ENCODE data around the gene SIDT1. TPM values are rescaled to one million over a fixed set of nuclear protein-coding genes. Genes with fewer than 3 reads are reported as not detected.

The SIDT1 gene
- total and polyA plus RNA-seq, 3 donors from 2014 or later: 5.0 to 8.6 (median 5.9) TPM

DNA sequence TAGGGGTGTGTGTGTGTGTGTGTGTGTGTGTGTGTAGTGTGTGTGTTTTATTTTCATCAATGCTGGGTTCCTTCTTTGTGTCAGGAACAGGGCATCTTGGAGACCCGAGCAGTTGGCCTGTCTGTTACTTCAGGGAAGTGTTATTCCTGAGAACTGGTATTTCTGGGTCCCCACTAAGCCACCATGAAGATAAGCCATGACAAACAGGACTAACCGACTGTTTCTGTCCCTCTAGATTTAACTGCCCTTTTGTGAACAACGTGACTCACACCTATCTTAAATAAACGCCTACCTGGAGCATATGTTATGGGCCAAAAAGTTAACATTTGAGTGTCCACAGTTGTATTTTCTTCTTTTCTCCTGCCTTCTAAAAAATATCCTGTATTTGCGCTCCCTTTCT is 19.5 kb downstream of the SIDT1 start:
- no peaks in the 10 kb centered on the region for H3K9me3 ChIP-seq
- intact Hi-C loops (cut with DNase I; ENCODE audit: low total_unique reads): no loop called here
- WGBS, 2 donors: 57 to 75% methylated on average over 5 of the region's 5 CpGs
- H3K36me3 ChIP-seq (ENCODE audit: low read depth, missing control alignments): no peaks in the 10 kb centered on the region
- H3K27me3 ChIP-seq: no peaks in the 10 kb centered on the region
- DNase-seq: no peak
- H3K4me1 ChIP-seq: no peaks in the 10 kb centered on the region
- TF ChIP-seq, protein P1, sequence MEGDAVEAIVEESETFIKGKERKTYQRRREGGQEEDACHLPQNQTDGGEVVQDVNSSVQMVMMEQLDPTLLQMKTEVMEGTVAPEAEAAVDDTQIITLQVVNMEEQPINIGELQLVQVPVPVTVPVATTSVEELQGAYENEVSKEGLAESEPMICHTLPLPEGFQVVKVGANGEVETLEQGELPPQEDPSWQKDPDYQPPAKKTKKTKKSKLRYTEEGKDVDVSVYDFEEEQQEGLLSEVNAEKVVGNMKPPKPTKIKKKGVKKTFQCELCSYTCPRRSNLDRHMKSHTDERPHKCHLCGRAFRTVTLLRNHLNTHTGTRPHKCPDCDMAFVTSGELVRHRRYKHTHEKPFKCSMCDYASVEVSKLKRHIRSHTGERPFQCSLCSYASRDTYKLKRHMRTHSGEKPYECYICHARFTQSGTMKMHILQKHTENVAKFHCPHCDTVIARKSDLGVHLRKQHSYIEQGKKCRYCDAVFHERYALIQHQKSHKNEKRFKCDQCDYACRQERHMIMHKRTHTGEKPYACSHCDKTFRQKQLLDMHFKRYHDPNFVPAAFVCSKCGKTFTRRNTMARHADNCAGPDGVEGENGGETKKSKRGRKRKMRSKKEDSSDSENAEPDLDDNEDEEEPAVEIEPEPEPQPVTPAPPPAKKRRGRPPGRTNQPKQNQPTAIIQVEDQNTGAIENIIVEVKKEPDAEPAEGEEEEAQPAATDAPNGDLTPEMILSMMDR (IDR thresholded peaks at IDR 0.05): no peak
- no peak for TF ChIP-seq POLR2A (IDR thresholded peaks at IDR 0.05)
- no peak overlapping the region for H3K4me3 ChIP-seq
- no peak overlapping the region for H3K27ac ChIP-seq

DNA sequence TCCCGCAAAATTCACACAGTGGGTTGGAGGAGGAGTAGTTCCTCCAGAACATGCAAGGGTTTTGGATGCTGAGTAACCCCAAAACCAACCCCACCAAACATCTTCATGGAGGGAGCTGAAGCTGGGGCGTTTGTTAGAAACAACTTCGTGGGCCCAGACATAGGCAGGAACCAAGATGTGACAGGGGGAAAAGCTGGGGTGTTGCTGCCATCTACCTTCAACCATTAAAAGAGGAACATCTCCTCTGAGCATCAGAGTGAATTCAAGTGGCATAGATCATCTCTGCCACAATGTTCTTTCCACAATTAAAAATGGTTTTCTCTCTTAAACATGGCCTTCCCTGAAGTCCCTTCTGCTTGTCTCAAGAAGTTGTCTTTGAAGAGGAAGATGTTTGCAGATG is 20.5 kb downstream of the SIDT1 start:
- intact Hi-C loops (cut with DNase I; ENCODE audit: low total_unique reads): no loop called here
- DNase-seq: no peak
- Histone ChIP-seq H3K36me3 (ENCODE audit: low read depth, missing control alignments) (no peaks in the 10 kb centered on the region), H3K9me3 (no peaks in the 10 kb centered on the region), H3K4me1 (no peaks in the 10 kb centered on the region), H3K27ac (no peak overlapping the region), H3K27me3 (no peaks in the 10 kb centered on the region), H3K4me3 (no peak overlapping the region)
- no peak for TF ChIP-seq POLR2A (IDR thresholded peaks at IDR 0.05)
- 77 to 86% methylated on average over 3 of the region's 3 CpGs for WGBS, 2 donors

DNA sequence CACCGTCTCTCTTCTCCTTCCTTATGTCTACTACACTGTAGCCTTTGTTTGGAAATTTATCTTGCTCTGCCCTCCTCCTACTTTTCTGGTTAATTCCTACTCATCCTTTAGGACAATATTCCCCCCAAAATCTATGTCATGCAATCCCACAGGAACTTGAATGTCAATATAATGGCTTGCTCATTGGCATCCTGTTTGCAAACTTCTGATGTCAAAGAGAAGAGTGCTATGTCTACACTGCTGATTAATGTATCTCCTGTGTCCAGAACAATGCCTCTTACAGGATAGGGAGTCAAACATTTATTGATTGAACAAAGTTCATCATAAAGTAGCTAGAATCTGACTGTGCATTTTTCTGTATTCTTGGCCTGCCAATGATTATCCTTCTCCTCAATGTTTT is 22.8 kb downstream of the SIDT1 start:
- 76 to 83% methylated on average over 1 of the region's 1 CpG for WGBS, 2 donors
- no peak overlapping the region for H3K4me3 ChIP-seq
- TF ChIP-seq, protein P1 (IDR thresholded peaks at IDR 0.05): no peak
- TF ChIP-seq POLR2A (IDR thresholded peaks at IDR 0.05): no peak
- no peak for DNase-seq
- intact Hi-C loops (cut with DNase I; ENCODE audit: low total_unique reads): no loop called here
- H3K9me3 ChIP-seq: no peaks in the 10 kb centered on the region
- H3K4me1 ChIP-seq: no peaks in the 10 kb centered on the region
- H3K27ac ChIP-seq: no peak overlapping the region
- H3K27me3 ChIP-seq: no peaks in the 10 kb centered on the region
- H3K36me3 ChIP-seq (ENCODE audit: low read depth, missing control alignments): no peaks in the 10 kb centered on the region

DNA sequence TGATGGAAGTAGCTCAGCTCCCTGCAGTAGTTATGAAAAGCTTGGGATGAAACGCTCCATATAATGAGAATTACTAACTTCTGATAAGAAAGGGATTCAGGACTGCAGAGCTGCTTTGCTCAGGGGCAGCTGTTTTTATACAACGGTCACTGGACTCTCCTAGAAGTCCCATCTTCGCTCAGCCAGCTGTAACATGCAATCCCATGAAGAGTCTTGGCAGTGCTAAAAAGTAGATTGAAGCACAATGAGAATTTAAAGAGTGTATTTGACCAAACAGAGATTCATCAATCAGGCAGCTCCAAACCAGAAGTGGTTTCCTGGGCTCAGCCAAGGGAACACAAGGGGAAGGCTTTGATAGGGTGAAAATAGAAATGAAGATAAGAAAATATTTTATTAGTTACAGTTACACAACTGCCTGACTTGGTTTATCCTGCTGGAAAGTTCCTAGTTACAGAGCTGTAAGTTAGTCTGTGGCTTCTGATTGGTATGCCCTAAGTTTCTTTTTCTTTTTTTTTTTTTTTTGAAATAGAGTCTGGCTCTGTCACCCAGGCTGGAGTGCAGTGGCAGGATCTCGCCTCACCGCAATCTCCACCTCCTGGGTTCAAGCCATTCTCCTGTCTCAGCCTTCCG is 24.1 kb downstream of the SIDT1 start:
- no peaks in the 10 kb centered on the region for H3K4me1 ChIP-seq
- no peak for TF ChIP-seq POLR2A (IDR thresholded peaks at IDR 0.05)
- TF ChIP-seq, protein P1 (IDR thresholded peaks at IDR 0.05): no peak
- intact Hi-C loops (cut with DNase I; ENCODE audit: low total_unique reads): no loop called here
- WGBS, 2 donors: 79 to 80% methylated on average over 6 of the region's 6 CpGs
- H3K27ac ChIP-seq: no peak overlapping the region
- no peak for DNase-seq
- H3K9me3 ChIP-seq: no peaks in the 10 kb centered on the region
- H3K4me3 ChIP-seq: no peak overlapping the region
- H3K36me3 ChIP-seq (ENCODE audit: low read depth, missing control alignments): no peaks in the 10 kb centered on the region
- no peaks in the 10 kb centered on the region for H3K27me3 ChIP-seq

DNA sequence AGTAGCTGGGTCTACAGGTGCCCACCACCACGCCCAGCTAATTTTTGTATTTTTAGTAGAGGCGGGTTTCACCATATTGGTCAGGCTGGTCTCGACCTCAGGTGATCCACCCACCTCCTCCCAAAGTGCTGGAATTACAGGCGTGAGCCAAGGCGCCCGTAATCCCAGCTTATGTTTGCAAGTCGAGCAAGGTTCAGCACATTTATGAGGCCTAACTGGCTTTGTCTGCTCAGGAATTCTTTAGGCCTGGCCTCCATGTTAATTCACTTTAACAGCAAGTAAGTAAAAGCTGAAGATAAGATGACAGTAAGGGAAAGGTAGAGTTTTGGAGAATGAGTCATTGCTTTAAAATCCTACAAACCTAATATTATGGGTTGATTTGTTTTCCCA is 24.6 kb downstream of the SIDT1 start:
- intact Hi-C loops (cut with DNase I; ENCODE audit: low total_unique reads): no loop called here
- Histone ChIP-seq H3K27me3 (no peaks in the 10 kb centered on the region), H3K4me1 (no peaks in the 10 kb centered on the region), H3K9me3 (no peaks in the 10 kb centered on the region), H3K36me3 (ENCODE audit: low read depth, missing control alignments) (no peaks in the 10 kb centered on the region), H3K4me3 (no peak overlapping the region), H3K27ac (no peak overlapping the region)
- 93 to 96% methylated on average over 7 of the region's 7 CpGs for WGBS, 2 donors
- no peak for DNase-seq
- TF ChIP-seq, protein P1 (IDR thresholded peaks at IDR 0.05): no peak
- no peak for TF ChIP-seq POLR2A (IDR thresholded peaks at IDR 0.05)
